Measurements from ENCODE around the gene CCDC68.
"Not testable (repeated sequence)": the region's sequence is repeated elsewhere in the genome, so short reads cannot be mapped to it uniquely, and the experiment has no call there.

Gene CCDC68

DNA sequence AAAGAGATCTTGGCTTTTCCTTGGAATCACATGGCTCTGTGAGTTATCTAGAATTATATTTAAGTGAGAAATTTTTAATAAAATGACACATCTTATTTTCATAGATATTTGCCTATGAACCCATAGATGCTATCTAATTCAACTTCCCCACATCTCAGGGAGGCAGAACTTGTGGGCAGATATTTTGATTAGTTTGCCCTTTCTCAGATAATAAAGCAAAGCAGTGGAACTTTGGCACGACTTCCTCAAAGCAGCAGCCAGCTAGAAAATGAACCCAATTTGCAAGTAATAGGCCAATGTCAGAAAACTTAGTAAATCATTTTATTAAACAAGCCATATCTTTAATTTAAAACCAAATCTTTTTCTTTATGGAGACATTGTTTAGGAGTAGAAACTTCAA lies 98.3 kb downstream of the CCDC68 start:
- Histone ChIP-seq H3K4me1 (ENCODE audit: control insufficient read depth, insufficient read depth, low read length) (peaks cover 5% of the 10 kb centered on the region), H3K4me3 (ENCODE audit: low read depth, low read length) (no peak overlapping the region), H3K9me3 (ENCODE audit: control insufficient read depth, insufficient read depth, low read length) (no peaks in the 10 kb centered on the region), H3K36me3 (ENCODE audit: control insufficient read depth, insufficient read depth, low read length) (no peaks in the 10 kb centered on the region), H3K27me3 (ENCODE audit: control insufficient read depth, insufficient read depth, low read length) (no peaks in the 10 kb centered on the region), H3K9ac (ENCODE audit: low read depth, low read length) (no peak overlapping the region)

DNA sequence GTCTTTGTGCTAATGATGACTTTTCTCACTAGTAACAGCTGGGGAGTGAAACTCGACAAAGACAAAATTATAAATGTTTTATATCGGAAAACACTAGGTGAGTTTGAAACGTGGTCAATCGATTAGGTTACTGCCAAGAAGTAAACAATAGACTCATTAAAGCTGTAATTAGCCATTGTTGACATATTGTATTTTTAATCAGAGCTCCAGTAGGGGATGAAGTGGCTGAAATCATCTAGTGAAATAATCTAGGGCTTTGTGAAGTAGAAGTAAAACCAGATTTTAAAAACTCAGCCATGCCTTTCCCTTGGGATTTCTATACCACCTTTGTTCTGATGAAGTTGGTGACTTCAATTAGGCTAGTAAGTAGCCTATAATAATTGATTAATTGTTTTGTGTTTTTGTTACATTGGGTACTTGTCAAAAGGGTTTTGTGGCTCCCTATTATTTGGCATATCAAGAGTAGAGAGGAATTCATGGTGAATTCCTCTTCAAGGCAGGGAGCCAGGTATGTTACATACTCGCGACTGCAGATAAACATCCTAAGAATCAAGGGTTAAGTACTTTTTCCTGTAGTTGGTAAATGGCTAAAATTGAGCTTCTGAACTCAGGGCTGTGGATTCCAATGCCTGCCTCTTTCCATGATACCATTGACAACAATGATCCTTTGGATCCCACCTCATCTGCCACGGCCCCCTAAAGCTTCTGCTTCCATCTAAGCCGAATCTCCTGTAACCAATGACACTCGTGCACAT lies 99.4 kb downstream of the CCDC68 start:
- Histone ChIP-seq H3K36me3 (ENCODE audit: control insufficient read depth, insufficient read depth, low read length) (no peaks in the 10 kb centered on the region), H3K4me3 (ENCODE audit: low read depth, low read length) (no peak overlapping the region), H3K27me3 (ENCODE audit: control insufficient read depth, insufficient read depth, low read length) (no peaks in the 10 kb centered on the region), H3K9ac (ENCODE audit: low read depth, low read length) (no peak overlapping the region), H3K4me1 (ENCODE audit: control insufficient read depth, insufficient read depth, low read length) (peaks cover 5% of the 10 kb centered on the region), H3K9me3 (ENCODE audit: control insufficient read depth, insufficient read depth, low read length) (no peaks in the 10 kb centered on the region)

DNA sequence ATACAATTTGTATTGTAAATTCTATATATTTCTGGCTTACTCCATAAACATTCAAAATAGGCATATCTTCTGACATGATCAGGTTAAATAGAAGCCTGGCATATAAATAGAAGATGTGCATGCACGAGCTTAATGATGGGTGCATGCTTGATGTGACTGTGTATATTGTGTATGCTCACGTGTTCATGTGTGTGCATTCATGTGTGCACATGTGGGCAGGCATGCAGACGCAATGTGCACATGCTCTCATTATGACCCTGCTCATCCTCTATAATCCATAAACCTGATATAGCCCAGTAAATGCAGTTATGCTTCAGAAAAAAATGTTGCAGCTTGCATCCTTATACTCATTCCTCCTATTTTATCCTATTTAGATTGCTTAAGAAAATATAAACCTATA lies 101.8 kb downstream of the CCDC68 start:
- no peak overlapping the region for H3K4me3 ChIP-seq (ENCODE audit: low read depth, low read length)
- no peaks in the 10 kb centered on the region for H3K36me3 ChIP-seq (ENCODE audit: control insufficient read depth, insufficient read depth, low read length)
- H3K27me3 ChIP-seq (ENCODE audit: control insufficient read depth, insufficient read depth, low read length) = no peaks in the 10 kb centered on the region
- no peaks in the 10 kb centered on the region for H3K9me3 ChIP-seq (ENCODE audit: control insufficient read depth, insufficient read depth, low read length)
- peaks cover 5% of the 10 kb centered on the region for H3K4me1 ChIP-seq (ENCODE audit: control insufficient read depth, insufficient read depth, low read length)
- no peak overlapping the region for H3K9ac ChIP-seq (ENCODE audit: low read depth, low read length)

DNA sequence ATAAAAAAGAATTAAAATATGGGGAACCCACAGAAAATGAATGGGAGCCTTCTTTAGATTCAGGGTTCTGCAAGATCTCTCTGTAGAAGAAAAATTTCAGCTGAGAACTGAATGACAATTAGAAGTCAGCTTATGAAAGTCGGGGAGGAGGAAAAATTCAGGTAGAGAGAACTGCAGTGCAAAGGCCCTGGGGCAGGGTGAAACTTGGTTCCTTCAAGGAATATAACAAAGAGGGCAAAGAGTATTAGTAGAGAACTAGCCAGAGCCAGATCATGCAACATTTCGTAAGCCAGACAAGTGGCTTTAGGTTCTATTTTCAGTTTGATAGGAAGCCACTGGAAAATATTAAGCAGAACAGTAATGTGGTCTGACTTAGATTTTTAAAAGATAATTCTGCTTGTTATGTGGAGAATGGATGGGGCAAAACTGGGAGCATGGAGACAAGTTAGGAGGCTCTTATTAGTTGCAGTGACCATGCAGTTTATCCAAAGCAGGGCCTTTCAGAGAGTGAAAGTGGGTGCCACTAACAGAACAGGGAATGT lies 103.1 kb downstream of the CCDC68 start:
- no peak overlapping the region for H3K4me3 ChIP-seq (ENCODE audit: low read depth, low read length)
- peaks cover 5% of the 10 kb centered on the region for H3K4me1 ChIP-seq (ENCODE audit: control insufficient read depth, insufficient read depth, low read length)
- H3K9me3 ChIP-seq (ENCODE audit: control insufficient read depth, insufficient read depth, low read length) = no peaks in the 10 kb centered on the region
- H3K27me3 ChIP-seq (ENCODE audit: control insufficient read depth, insufficient read depth, low read length) = no peaks in the 10 kb centered on the region
- no peak overlapping the region for H3K9ac ChIP-seq (ENCODE audit: low read depth, low read length)
- no peaks in the 10 kb centered on the region for H3K36me3 ChIP-seq (ENCODE audit: control insufficient read depth, insufficient read depth, low read length)

DNA sequence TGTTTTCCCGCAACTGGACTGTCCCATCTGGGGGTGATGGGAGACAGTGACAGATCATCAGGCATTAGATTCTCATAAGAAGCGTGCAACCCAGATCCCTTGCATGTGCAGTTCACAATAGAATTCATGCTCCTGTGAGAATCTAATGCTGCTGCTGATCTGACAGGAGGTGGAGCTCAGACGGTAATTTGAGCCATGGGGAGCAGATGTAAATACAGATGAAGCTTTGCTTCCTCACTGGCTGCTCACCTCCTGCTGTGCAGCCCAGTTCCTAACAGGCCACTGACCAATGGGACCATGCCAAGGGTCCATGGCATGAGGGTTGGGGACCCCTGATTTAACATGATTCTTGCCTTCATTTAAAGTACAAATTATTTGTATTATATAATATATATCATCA lies 104.2 kb downstream of the CCDC68 start:
- not testable (repeated sequence) for H3K9me3 ChIP-seq (ENCODE audit: control insufficient read depth, insufficient read depth, low read length); H3K36me3 ChIP-seq (ENCODE audit: control insufficient read depth, insufficient read depth, low read length); H3K9ac ChIP-seq (ENCODE audit: low read depth, low read length); H3K4me1 ChIP-seq (ENCODE audit: control insufficient read depth, insufficient read depth, low read length); H3K4me3 ChIP-seq (ENCODE audit: low read depth, low read length); H3K27me3 ChIP-seq (ENCODE audit: control insufficient read depth, insufficient read depth, low read length)

DNA sequence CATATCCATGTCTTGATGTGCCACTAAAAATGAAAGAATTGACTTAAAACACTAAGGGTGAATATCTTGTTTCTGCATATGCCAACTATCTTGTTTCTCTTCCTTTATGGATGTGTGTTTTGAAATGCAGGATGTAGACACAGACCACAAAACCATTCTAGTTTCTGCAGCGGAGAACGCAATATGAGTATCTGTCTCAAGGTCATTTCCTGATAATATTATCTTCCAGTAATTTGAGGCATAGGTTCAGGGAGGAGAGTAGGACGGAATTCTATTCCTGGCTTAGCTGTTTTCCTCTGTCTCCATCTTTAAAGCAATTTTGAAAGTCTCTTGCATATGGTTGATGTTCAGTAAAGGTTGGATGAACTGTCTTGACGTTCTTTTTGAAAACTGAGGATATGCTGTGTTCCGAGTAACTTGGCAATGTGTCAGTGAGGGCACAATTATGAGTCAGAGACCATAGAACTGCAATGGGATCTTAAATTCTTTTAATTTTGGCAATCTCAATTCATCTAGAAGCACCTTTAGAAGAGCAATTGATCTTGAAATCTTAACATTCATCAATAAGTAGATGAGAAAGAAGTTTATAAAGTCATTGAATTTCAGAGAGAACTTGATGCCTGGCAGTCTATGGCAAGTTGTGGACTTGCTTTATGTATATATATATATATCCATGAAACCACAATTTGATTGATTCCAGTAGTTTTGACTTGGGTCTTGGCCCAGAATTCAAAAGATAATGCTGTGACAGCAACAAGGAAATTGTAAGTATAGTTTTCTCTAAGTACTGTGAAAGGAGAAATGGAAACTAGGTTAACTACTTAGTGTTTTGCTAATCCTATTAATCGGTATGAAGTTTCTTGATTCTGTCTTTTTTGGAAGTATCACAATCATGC lies 106.2 kb downstream of the CCDC68 start:
- no peak overlapping the region for H3K4me3 ChIP-seq (ENCODE audit: low read depth, low read length)
- no peaks in the 10 kb centered on the region for H3K27me3 ChIP-seq (ENCODE audit: control insufficient read depth, insufficient read depth, low read length)
- no peaks in the 10 kb centered on the region for H3K4me1 ChIP-seq (ENCODE audit: control insufficient read depth, insufficient read depth, low read length)
- H3K9me3 ChIP-seq (ENCODE audit: control insufficient read depth, insufficient read depth, low read length) = no peaks in the 10 kb centered on the region
- no peak overlapping the region for H3K9ac ChIP-seq (ENCODE audit: low read depth, low read length)
- H3K36me3 ChIP-seq (ENCODE audit: control insufficient read depth, insufficient read depth, low read length) = no peaks in the 10 kb centered on the region

All from iPS-15b (cell line).